Lower leg skin (tissue), 4 donors: ENCODE measurements around the gene CDH23. TPM values are rescaled to one million over a fixed set of nuclear protein-coding genes. Genes with fewer than 3 reads are reported as not detected.

ENCODE experiments used
- DNase-seq, 2 donors: peaks; one replicate each; pipeline ENCODE4 v3.0.0-alpha.2; 2019; ENCODE audit warnings: low spot score in 2 of 2
- H3K4me3 ChIP-seq: fragments of 200-600 bp; sonication (generic); 2 replicates; pipeline ENCODE4 v1.5.1; 2017; ENCODE audit warnings: mild to moderate bottlenecking, low read depth; ENCODE audit not compliant: poor library complexity, severe bottlenecking
- CTCF ChIP-seq, 3 donors: fragments of 450-650 bp; IDR thresholded peaks; one replicate each; pipeline ENCODE4 v1.5.1; 2016; ENCODE audit warnings: antibody characterized with exemption in 3 of 3, mild to moderate bottlenecking in 3 of 3, moderate library complexity in 2 of 3
- POLR2A ChIP-seq, 2 donors: fragments of 450-650 bp; IDR thresholded peaks; one replicate each; pipeline ENCODE4 v1.6.1; 2016 to 2017; ENCODE audit warnings: antibody characterized with exemption in 2 of 2, mild to moderate bottlenecking in 1 of 2, moderate library complexity in 1 of 2
- WGBS, 2 donors: methylation state at CpG; one replicate each; pipeline ENCODE4 v1.1.5; 2018; 5-methylcytosine and 5-hydroxymethylcytosine counted together
- intact Hi-C: fragments of 100-400 bp; cut with DNase I; formaldehyde crosslinking; loops from one replicate; pipeline ENCODE4 v1.15.0; 2023; ENCODE audit warnings: low total_unique reads
- total RNA-seq, 4 donors: library from RNA; depleted of rRNA; stranded (reverse); fragments of >200 nt; gene quantifications; one replicate each; pipeline ENCODE4 v1.1.0, GENCODE V29; 2016

Gene CDH23
- total RNA-seq, 4 donors from 2014 or later: 1.7 to 9.2 (median 2.6) TPM

GRCh38 chr10:71749396-71749795, 352.7 kb downstream of the CDH23 start:
- H3K4me3 ChIP-seq: no peak overlapping the region
- DNase-seq: no peak
- 79 to 81% methylated on average over 4 of the region's 4 CpGs for WGBS, 2 donors
- intact Hi-C loops: no loop called here
- TF ChIP-seq POLR2A (IDR thresholded peaks at IDR 0.05): no peak
- TF ChIP-seq CTCF (IDR thresholded peaks at IDR 0.05): no peak

GRCh38 chr10:71750124-71750841, 353.6 kb downstream of the CDH23 start:
- intact Hi-C loops: no loop called here

GRCh38 chr10:71750986-71751385, 354.3 kb downstream of the CDH23 start:
- no peak for TF ChIP-seq POLR2A (IDR thresholded peaks at IDR 0.05)
- TF ChIP-seq CTCF (IDR thresholded peaks at IDR 0.05): no peak
- WGBS, 2 donors: 80 to 89% methylated on average over 4 to 5 of the region's 5 CpGs
- intact Hi-C loops: no loop called here

More at GRCh38 chr10:71750124-71750841, 353.6 kb downstream of the CDH23 start:
- DNase-seq: no peak
- WGBS, 2 donors: 87 to 89% methylated on average over 15 of the region's 15 CpGs
- TF ChIP-seq CTCF (IDR thresholded peaks at IDR 0.05): no peak
- TF ChIP-seq POLR2A (IDR thresholded peaks at IDR 0.05): no peak
- H3K4me3 ChIP-seq: no peak overlapping the region

GRCh38 chr10:71751515-71752224, 354.9 kb downstream of the CDH23 start:
- DNase-seq: no peak
- H3K4me3 ChIP-seq: no peak overlapping the region
- TF ChIP-seq POLR2A (IDR thresholded peaks at IDR 0.05) (no peak), CTCF (IDR thresholded peaks at IDR 0.05) (no peak)
- 86 to 93% methylated on average over 10 to 12 of the region's 14 CpGs for WGBS, 2 donors
- intact Hi-C loops: no loop called here

More at GRCh38 chr10:71750986-71751385, 354.3 kb downstream of the CDH23 start:
- no peak for DNase-seq
- H3K4me3 ChIP-seq: no peak overlapping the region

GRCh38 chr10:71752391-71753090, 355.8 kb downstream of the CDH23 start:
- no peak for DNase-seq
- no peak for TF ChIP-seq POLR2A (IDR thresholded peaks at IDR 0.05)
- TF ChIP-seq CTCF (IDR thresholded peaks at IDR 0.05): no peak
- H3K4me3 ChIP-seq: no peak overlapping the region
- intact Hi-C loops: no loop called here
- WGBS, 2 donors: 72 to 86% methylated on average over 8 of the region's 8 CpGs
